Dedifferentiated amniotic fluid mesenchymal stem cell (primary cell): ENCODE results near the gene NACA.
"Not testable (repeated sequence)": the region's sequence is repeated elsewhere in the genome, so short reads cannot be mapped to it uniquely, and the experiment has no call there.

Source experiments
- DNase-seq: peaks from one replicate; pipeline ENCODE4 v3.0.0-alpha.2; 2016; ENCODE audit errors: extremely low spot score

The NACA gene

GRCh38 chr12:56723889-56724700 lies 1.0 kb downstream of the NACA start:
- peak; percentile 74 for DNase-seq

- no peak for DNase-seq
These were observed 1.7 kb downstream of the NACA start for GRCh38 chr12:56723352-56723751.

DNA sequence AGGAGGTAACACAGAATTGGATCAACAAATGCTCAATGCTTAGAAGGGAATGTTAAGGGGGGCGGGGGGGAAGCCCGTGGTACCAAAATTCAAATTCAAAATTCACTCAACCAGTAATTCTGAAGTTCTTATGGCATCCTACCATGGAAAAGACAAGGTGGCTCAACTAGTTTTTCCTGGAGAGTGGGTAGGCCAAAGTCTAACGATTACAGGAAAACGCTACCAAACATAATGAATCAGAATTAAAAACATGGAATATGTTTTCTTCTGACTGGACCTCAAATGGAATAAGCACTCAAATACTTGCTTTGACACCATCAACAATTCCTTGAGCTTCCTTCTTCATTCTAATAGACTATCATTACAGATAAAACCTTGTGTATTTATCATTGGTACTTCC lies 2.3 kb downstream of the NACA start:
- DNase-seq = no peak

DNA sequence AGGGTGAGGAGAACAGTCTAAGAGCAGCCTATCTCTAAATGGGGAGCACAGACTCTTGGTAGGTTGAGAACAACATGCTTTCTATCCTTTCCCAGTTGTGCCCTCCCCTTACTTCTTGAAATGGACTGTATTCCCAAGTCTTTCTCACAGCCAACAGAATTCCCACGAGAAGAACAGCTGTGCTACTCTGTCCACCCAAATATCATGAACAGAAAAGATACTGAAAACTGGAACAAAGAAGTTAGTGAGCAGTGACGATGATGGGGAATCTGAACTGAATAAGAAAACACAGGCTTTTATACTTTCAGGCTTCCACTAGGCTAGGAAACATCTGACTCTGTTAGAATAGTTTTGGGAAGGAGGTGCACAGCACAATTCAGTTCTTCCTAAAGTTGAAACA lies 3.4 kb downstream of the NACA start:
- no peak for DNase-seq

- DNase-seq = no peak
These were observed 3.9 kb downstream of the NACA start for GRCh38 chr12:56721216-56721615.

- no peak for DNase-seq
These were observed 4.4 kb downstream of the NACA start for GRCh38 chr12:56720731-56721151.

DNA sequence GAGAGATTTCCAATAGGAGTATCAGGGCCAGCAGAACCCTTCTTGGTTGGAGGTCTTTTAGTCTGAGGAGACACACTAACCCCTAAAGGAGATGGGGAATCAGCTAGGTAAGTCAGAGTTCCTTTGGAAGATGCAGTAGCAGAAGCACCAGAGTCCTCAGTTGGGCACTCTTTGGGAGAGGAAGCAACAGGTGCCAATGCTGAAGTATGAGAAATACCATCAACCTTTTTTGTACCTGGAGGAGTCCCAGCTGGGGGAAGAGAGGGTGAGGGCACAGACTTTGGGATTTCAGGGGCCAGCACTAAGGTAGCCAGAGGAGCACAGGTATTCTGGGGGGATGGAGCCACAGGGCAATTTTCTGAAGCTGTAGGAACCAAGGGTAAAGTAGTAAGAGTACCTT lies 6.0 kb downstream of the NACA start:
- DNase-seq = no peak

GRCh38 chr12:56718636-56719035 lies 6.5 kb downstream of the NACA start:
- DNase-seq = no peak

- DNase-seq = no peak
These were observed 7.0 kb downstream of the NACA start for GRCh38 chr12:56718149-56718548.

DNA sequence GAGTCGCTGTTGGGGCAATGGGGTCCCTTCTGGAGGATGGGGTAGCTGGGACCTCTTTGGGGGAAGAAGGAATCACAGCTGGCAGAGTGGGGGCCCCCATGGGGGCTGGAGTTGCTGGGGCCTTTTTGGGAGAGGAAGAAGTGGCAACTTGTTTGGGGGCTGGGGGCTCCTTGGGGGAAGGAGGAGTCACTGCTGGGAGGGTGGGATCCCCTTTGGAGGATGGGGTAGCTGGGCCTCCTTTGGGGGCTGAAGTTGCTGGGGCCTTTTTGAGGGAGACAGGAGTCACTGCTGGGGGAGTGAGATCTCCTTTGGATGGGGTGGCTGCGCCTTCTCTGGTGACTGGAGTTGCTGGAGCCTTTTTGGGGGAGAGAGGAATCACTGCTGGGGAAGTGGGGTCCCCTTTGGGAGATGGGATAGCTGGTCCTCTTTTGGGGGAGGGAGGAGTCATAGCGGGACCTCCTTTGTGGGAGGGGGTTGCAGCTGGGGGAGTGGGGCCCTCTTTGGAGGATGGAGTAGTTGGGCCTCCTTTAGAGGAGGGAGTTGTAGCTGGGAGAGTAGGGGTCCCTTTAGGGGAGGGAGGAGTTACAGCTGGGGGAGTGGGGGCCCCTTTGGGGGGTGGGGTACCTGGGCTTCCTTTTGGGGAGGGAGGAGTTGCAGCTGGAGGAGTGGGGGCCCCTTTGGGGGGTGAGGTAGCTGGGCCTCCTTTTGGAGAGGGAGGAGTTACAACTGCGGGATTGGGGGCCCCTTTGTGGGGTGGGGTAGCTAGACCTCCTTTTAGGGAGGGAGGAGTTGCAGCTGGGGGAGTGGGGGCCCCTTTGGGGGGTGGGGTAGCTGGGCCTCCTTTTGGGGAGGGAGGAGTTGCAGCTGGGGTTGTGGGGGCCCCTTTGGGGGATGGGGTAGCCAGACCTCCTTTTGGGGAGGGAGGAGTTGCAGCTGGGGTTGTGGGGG lies 7.9 kb downstream of the NACA start:
- no peak for DNase-seq

GRCh38 chr12:56716458-56716857 lies 8.6 kb downstream of the NACA start:
- DNase-seq = no peak

DNA sequence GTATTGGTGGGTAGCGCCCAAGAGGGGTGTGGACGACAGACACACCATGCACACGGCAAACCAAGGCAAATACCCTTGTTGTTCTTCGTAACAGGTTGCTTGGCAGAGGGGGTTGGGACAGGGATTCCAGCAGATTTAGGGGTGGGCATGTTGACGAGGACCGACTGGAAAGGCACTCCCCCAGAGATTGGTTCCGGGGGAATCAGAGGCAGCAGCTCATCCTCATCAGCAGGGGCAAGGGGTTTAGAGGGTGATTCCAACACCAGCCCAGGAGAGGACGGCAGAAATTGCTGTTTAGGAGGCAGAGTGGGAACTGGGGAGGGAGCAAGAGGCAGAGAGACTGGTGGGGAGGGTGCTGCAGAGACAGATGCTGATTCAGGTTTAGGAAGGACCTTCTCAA lies 9.3 kb downstream of the NACA start:
- no peak for DNase-seq

- no peak for DNase-seq
These were observed 10.6 kb downstream of the NACA start for GRCh38 chr12:56714431-56714929.

DNA sequence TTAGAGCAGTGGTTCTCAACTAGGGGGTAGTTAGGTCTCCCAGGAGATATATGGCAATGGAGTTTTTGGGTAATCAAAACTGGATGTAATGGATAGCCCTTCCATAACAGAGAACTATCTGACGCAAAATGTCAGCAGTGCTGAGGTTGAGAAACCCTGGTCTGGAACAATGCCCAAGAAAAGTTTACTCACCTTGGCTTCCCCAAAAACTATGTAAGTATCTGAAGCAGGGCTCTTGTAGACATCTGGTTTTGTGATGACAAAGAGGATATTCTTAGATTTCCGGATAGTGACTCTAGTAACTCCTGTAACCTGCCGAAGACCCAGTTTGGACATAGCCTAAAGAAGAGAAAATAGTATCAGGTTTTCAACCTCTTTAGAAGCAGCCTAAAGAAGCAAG lies 11.8 kb downstream of the NACA start:
- DNase-seq = no peak

GRCh38 chr12:56709759-56710376 lies 15.2 kb downstream of the NACA start:
- DNase-seq = no peak

DNA sequence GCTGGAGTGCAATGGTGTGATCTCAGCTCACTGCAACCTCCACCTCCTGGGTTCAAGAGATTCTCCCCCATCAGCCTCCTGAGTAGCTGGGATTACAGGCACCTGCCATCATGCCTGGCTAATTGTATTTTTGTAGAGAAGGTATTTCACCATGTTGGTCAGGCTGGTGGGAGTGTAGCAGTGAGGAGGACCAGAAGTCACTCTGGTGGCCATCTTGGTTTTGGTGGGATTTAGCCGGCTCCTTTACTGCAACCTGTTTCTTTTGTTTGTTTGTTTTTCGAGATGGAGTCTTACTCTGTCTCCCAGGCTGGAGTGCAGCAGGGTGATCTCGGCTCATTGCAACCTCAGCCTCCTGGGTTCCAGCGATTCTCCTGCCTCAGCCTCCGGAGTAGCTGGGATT lies 20.6 kb downstream of the NACA start:
- DNase-seq = not testable (repeated sequence)

DNA sequence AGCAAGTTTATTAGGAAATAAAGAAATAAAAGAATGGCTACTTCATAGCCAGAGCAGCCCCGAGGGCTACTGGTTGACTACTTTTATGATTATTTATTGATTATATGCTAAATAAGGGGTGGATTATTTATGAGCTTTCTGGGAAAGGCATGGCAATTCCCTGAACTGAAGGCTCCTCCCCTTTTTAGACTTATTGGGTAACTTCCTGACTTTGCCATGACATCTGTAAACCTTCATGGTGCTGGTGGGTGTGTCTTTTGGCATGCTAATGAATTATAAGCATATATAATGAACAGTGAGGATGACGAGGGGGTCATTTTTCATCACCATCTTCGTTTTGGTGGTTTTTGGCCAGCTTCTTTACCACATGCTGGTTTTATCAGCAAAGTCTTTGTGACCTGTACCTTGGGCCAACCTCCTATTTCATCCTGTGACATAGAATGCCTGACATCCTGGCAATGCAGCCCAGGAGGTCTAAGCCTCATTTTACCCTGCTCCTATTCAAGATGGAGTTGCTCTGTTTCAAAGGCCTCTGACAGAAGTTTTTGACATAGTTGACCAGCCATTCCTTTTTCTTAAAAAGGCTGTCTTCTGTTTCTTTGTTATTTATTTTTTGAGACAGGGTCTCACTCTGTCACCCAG lies 26.0 kb downstream of the NACA start:
- no peak for DNase-seq

- no peak for DNase-seq
These were observed 29.6 kb downstream of the NACA start for GRCh38 chr12:56695327-56696101.

DNA sequence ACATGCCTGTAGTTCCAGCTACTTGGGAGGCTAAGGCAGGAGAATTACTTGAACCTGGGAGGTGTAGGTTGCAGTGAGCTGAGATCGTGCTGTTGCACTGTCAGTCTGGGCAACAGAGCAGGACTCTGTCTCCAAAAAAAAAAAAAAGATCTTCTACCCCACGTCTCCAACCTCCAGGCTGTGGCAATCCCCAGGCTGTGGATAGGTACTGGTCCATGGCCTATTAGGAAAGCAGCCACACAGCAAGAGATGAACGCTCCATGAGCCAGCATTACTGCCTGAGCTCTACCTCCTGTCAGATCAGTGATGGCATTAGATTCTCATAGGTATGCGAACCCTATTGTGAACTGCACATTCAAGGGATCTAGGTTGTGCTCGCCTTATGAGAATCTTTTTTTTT lies 30.9 kb downstream of the NACA start:
- DNase-seq = no peak

DNA sequence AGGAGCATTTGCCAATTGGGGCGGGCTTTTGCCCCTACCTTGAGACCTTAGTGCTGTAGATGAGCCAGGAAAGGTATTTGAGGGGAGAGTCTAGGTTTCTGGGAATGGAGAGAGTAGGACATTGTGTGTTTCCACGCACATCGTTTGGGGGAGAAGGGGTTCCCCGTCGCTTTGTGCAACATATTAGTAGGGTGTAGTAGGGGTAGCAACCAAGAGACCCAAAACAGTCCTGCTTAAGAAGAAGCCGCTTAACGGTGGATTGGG lies 36.3 kb downstream of the NACA start:
- no peak for DNase-seq

DNA sequence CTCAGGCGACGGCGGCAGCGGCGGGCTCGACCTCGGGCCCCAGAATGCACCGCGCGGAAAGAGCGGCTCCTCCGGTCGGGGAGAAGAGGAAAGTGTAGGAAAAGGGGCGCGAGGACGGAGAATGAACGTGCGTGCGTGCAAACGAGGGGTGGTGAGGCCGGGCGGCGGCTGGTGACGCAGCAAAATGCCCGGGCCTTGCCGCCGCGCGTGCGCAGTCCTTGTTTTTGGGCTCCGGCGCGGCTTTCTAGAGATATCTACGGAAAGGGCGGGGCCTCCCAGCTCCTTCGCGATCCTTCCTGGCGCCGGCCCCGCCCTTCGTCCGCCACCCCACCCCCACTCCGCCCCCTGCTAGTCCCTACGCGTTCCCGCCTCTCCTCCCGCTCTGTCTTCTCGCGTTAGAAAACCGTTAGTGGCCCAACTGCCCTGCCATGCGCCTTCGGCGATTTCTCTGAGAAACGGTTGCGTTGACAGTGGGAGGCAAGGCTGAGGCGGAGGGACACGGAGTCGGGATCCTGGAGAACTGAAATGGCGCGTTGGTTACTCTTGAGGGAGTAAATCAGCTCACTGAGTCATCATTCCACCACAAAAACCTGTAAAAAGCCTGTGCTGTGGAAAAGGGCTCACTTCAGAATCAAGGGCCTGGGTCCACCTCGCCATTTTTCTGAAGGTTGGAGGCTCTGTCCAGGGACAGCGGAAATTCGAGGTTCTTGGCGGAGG lies 36.8 kb downstream of the NACA start, which contains the start of gene PTGES3:
Gene PTGES3 (minus strand): TSS at position 156 of the 717 bp plus-strand sequence. CDS start 285 bp downstream, outside the sequence.
- DNase-seq = peak; percentile 97
